A549 (cell line): ENCODE data around the gene CDHR2. TPM values are rescaled to one million over a fixed set of nuclear protein-coding genes. Genes with fewer than 3 reads are reported as not detected.

Experiments used
- ATAC-seq, 2 experiments: fragments of 200-7000 bp in 1 of 2; fragments of >200 bp in 1 of 2; cut with Nextera tagmentation in 1 of 2; cut with Tn5 transposase in 1 of 2; 3 replicates each; pipeline versions ENCODE4 v1.8.0 to v1.9.1; 2018 to 2020; ENCODE audit warnings: mild to moderate bottlenecking in 1 of 2, moderate library complexity in 1 of 2
- CTCF ChIA-PET: fragments of 300-600 bp; sonication (Branson Sonifier 250); formaldehyde crosslinking; extraction: SDS; loops from one replicate; lab custom pipeline; 2021; ENCODE audit warnings: antibody characterized with exemption, inconsistent platforms; lab: Yijun Ruan, JAX
- POLR2A ChIA-PET: fragments of 350-600 bp; formaldehyde crosslinking; extraction: SDS; loops from one replicate; lab custom pipeline; 2021; ENCODE audit warnings: antibody characterized with exemption, inconsistent platforms; lab: Yijun Ruan, JAX
- DNase-seq, 2 experiments: peaks; one replicate each; pipeline versions ENCODE4 v3.0.0 to v3.0.0-alpha.2; 2011 to 2016; ENCODE audit warnings: low read depth in 1 of 2, low spot score in 1 of 2
- FAIRE-seq: peaks from 2 replicates; lab custom pipeline; 2011; peaks lifted over from hg19 to GRCh38; lab: Jason Lieb, UNC
- H3K27ac ChIP-seq, 2 experiments: fragments of >200 bp; sonication (Bioruptor Twin); formaldehyde crosslinking; 3 replicates each; pipeline ENCODE4 v1.5.1; 2016 to 2017
- H3K4me1 ChIP-seq: fragments of >200 bp; sonication (Bioruptor Twin); formaldehyde crosslinking; 3 replicates; pipeline ENCODE4 v1.6.1; 2016
- H3K4me2 ChIP-seq: fragments of >200 bp; sonication (Bioruptor Twin); formaldehyde crosslinking; 3 replicates; pipeline ENCODE4 v1.6.1; 2016
- H3K4me3 ChIP-seq: fragments of >200 bp; sonication (Bioruptor Twin); formaldehyde crosslinking; 3 replicates; pipeline ENCODE4 v1.5.1; 2016
- H3K9me3 ChIP-seq: fragments of >200 bp; sonication (Bioruptor Twin); formaldehyde crosslinking; 3 replicates; pipeline ENCODE4 v1.6.1; 2016
- CBX2 ChIP-seq: fragments of 200-600 bp; sonication (generic); IDR thresholded peaks from 2 replicates; pipeline ENCODE4 v1.6.1; 2016; ENCODE audit warnings: low read depth, mild to moderate bottlenecking, borderline replicate concordance
- CHD2 ChIP-seq: fragments of 150-350 bp; IDR thresholded peaks from 2 replicates; pipeline ENCODE4 v1.6.1; 2014; ENCODE audit warnings: low read length; ENCODE audit not compliant: partially characterized antibody
- CHD4 ChIP-seq: fragments of 200-600 bp; sonication (generic); IDR thresholded peaks from 2 replicates; pipeline ENCODE4 v1.6.1; 2016; ENCODE audit warnings: antibody characterized with exemption, mild to moderate bottlenecking, borderline replicate concordance
- EHF ChIP-seq: fragments of 250-450 bp; sonication (Bioruptor Pico); IDR thresholded peaks from 2 replicates; pipeline ENCODE4 v1.5.0; 2020; ENCODE audit warnings: mild to moderate bottlenecking
- EHMT2 ChIP-seq: fragments of 200-600 bp; sonication (generic); IDR thresholded peaks from 2 replicates; pipeline ENCODE4 v1.6.1; 2016; ENCODE audit warnings: antibody characterized with exemption, low read depth, mild to moderate bottlenecking, moderate library complexity
- EP300 ChIP-seq, 2 experiments: fragments of >200 bp; sonication (Bioruptor Twin); formaldehyde crosslinking; IDR thresholded peaks; 2 replicates in 1 of 2; 3 replicates in 1 of 2; pipeline ENCODE4 v1.6.1; 2016 to 2017
- FOSB ChIP-seq: fragments of 250-450 bp; sonication (Bioruptor Pico); IDR thresholded peaks from 2 replicates; pipeline ENCODE4 v1.5.0; 2020; ENCODE audit warnings: mild to moderate bottlenecking, moderate library complexity
- HOXA7 ChIP-seq: fragments of 250-450 bp; sonication (Bioruptor Pico); IDR thresholded peaks from 2 replicates; pipeline ENCODE4 v1.5.0; 2020; ENCODE audit warnings: mild to moderate bottlenecking, moderate library complexity
- KDM1A ChIP-seq: fragments of 200-600 bp; sonication (generic); IDR thresholded peaks from 2 replicates; pipeline ENCODE4 v1.6.1; 2016; ENCODE audit warnings: low read depth, mild to moderate bottlenecking
- NFE2L2 ChIP-seq: fragments of 150-350 bp; conservative IDR thresholded peaks from 2 replicates; pipeline ENCODE4 v1.6.1; 2014; ENCODE audit warnings: low read length
- NPAS2 ChIP-seq: fragments of 250-450 bp; sonication (Bioruptor Pico); IDR thresholded peaks from 2 replicates; pipeline ENCODE4 v1.8.0; 2022; ENCODE audit warnings: mild to moderate bottlenecking, moderate library complexity, borderline replicate concordance
- POLR2AphosphoS2 ChIP-seq: conservative IDR thresholded peaks from 2 replicates; pipeline ENCODE4 v1.6.1; 2012; ENCODE audit warnings: low read length, improper control_type of control experiment, inconsistent platforms
- RAD21 ChIP-seq, 2 experiments: fragments of >200 bp in 1 of 2; sonication (Bioruptor Twin) in 1 of 2; formaldehyde crosslinking in 1 of 2; IDR thresholded peaks in 1 of 2; conservative IDR thresholded peaks in 1 of 2; 2 replicates in 1 of 2; 3 replicates in 1 of 2; pipeline ENCODE4 v1.6.1; 2012 to 2018; ENCODE audit warnings: inconsistent platforms in 1 of 2
- RCOR1 ChIP-seq: fragments of 150-350 bp; IDR thresholded peaks from 2 replicates; pipeline ENCODE4 v1.6.1; 2014; ENCODE audit warnings: antibody characterized with exemption, low read length, low read depth
- SMC3 ChIP-seq: fragments of >200 bp; sonication (Bioruptor Twin); formaldehyde crosslinking; IDR thresholded peaks from 3 replicates; pipeline ENCODE4 v1.6.1; 2018; ENCODE audit warnings: inconsistent platforms
- ZNF302 ChIP-seq: fragments of 250-450 bp; sonication (Bioruptor Pico); IDR thresholded peaks from 2 replicates; pipeline ENCODE4 v1.9.0; 2021; ENCODE audit warnings: inconsistent platforms, mild to moderate bottlenecking, moderate library complexity
- ZSCAN20 ChIP-seq: fragments of 250-450 bp; sonication (Bioruptor Pico); IDR thresholded peaks from 2 replicates; pipeline ENCODE4 v1.8.0; 2022; ENCODE audit warnings: mild to moderate bottlenecking, moderate library complexity
- WGBS: methylation state at CpG from one replicate; pipeline ENCODE4 v1.1.6; 2017; ENCODE audit errors: missing lambda C conversion rate; 5-methylcytosine and 5-hydroxymethylcytosine counted together
- polyA plus RNA-seq, 4 experiments: library from polyadenylated mRNA; depleted of rRNA in 3 of 4; stranded (reverse); fragments of >200 nt; fragmentation: RNase III in 1 of 4; extraction: RNeasy Plus Mini Kit Qiagen cat#74134 plus additional on column Dnase treatment in 1 of 4; gene quantifications; 2 replicates in 3 of 4; 3 replicates in 1 of 4; pipeline ENCODE4 v1.2.3, GENCODE V29; 2011 to 2017
- TF ChIP-seq, protein P1 (sequence below): fragments of 200-600 bp; sonication (generic); IDR thresholded peaks from 2 replicates; pipeline ENCODE4 v1.6.1; 2016; ENCODE audit warnings: antibody characterized with exemption, mild to moderate bottlenecking, moderate library complexity
- TF ChIP-seq, protein P2 (sequence below): fragments of 450-650 bp; IDR thresholded peaks from 2 replicates; pipeline ENCODE4 v1.6.1; 2014; ENCODE audit warnings: antibody characterized with exemption
- TF ChIP-seq, protein P3 (sequence below): fragments of 150-350 bp; IDR thresholded peaks from 2 replicates; pipeline ENCODE4 v1.6.1; 2014; ENCODE audit warnings: low read depth, mild to moderate bottlenecking, low read length

CDHR2 gene
- polyA plus RNA-seq, 2 of the 4 experiments (the other 2 are of a cell fraction) = 0.09 TPM; not detected in 1

DNA sequence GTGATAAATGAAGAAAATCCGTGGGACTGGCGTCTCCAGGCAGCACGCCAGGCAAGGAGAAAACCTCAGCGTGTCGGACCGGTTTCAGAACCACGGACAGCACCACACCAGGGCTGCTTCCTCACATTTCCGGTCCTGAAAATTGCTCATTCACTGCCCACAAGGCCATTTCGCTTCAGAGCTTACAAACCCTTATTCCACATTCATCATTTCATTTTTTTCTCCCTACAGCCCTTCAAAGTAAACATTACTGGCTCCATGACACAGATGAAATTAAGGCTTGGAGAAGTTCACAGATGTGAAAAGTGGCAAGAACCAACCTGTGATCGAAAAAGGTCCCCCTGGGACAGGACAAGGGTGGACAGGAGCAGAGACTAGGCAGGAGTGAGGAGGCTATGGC lies 62.3 kb downstream of the CDHR2 start:
- Histone ChIP-seq H3K9me3 (no peaks in the 10 kb centered on the region), H3K4me2 (no peak overlapping the region), H3K27ac (no peak overlapping the region), H3K4me1 (peaks cover 30% of the 10 kb centered on the region), H3K4me3 (no peak overlapping the region)
- TF ChIP-seq, protein P1, sequence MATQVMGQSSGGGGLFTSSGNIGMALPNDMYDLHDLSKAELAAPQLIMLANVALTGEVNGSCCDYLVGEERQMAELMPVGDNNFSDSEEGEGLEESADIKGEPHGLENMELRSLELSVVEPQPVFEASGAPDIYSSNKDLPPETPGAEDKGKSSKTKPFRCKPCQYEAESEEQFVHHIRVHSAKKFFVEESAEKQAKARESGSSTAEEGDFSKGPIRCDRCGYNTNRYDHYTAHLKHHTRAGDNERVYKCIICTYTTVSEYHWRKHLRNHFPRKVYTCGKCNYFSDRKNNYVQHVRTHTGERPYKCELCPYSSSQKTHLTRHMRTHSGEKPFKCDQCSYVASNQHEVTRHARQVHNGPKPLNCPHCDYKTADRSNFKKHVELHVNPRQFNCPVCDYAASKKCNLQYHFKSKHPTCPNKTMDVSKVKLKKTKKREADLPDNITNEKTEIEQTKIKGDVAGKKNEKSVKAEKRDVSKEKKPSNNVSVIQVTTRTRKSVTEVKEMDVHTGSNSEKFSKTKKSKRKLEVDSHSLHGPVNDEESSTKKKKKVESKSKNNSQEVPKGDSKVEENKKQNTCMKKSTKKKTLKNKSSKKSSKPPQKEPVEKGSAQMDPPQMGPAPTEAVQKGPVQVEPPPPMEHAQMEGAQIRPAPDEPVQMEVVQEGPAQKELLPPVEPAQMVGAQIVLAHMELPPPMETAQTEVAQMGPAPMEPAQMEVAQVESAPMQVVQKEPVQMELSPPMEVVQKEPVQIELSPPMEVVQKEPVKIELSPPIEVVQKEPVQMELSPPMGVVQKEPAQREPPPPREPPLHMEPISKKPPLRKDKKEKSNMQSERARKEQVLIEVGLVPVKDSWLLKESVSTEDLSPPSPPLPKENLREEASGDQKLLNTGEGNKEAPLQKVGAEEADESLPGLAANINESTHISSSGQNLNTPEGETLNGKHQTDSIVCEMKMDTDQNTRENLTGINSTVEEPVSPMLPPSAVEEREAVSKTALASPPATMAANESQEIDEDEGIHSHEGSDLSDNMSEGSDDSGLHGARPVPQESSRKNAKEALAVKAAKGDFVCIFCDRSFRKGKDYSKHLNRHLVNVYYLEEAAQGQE = peak; percentile 90
- TF ChIP-seq RCOR1 (no peak), EHMT2 (peak; percentile 68; the same call in 1 of the 2 replicates)
- POLR2A ChIA-PET = interaction anchor here (0.7 kb wide), 1 partner anchor 68 kb away, joined by 4 read pairs; no protein-coding TSS in a partner anchor
- CTCF ChIA-PET = interaction anchor here (1.0 kb wide), 1 partner anchor 20 kb away, joined by 5 read pairs; no protein-coding TSS in a partner anchor
- WGBS = 40% methylated on average over 10 of the region's 10 CpGs
- DNase-seq (peak in 1 of 2 experiments; percentile 60), FAIRE-seq (no peak), ATAC-seq (no peak)

DNA sequence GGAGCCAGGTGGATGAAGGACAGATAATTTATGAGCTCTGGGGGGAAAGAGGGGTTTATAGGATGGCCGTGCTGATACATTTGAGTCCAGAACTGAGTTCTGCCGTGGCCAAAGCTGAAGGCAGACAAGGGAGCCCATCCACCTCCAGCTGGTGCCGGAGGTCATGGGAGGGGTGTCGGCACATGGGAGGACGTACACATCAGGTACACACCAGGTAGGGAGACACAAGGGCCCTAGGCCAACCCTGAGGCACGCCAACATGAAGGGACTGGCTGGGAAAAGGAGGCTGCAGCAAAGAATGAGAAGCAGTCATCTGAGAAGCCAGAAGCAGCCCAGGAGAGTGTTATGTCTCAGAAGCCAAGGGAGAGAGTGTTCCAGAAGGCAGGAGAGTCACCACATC lies 62.9 kb downstream of the CDHR2 start:
- 58% methylated on average over 6 of the region's 6 CpGs for WGBS
- H3K9me3 ChIP-seq = no peaks in the 10 kb centered on the region
- CTCF ChIA-PET = interaction anchor here (0.6 to 1.0 kb wide), 2 partner anchors 19 to 20 kb away, joined by 3 to 5 read pairs; partner anchors contain the start of genes EIF4E1B and SNCB

DNA sequence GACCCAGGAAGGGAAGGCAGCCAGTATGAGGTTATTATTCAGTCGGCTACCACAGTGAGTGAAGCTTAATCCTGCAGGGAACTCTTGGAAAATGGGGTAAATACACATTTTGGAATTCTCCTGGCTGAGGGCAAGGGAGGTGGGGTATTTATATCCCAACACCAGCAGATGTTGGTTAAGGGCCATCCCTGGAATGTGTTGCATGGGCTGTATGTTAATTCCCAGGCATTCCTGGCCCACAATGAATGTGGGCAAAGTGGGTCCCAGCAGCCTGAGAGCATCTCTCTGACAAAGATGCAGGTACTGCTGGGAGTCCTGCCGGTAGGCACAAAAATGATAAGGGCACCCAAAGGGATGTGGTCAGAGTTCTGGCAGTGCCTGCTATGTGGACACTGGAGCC lies 63.7 kb downstream of the CDHR2 start:
- Histone ChIP-seq H3K27ac (no peak overlapping the region), H3K4me2 (no peak overlapping the region), H3K4me1 (peaks cover 30% of the 10 kb centered on the region), H3K4me3 (no peak overlapping the region), H3K9me3 (no peaks in the 10 kb centered on the region)
- no peak for FAIRE-seq
- no peak for TF ChIP-seq RAD21 (conservative IDR thresholded peaks at IDR 0.05 in 1 of 2, IDR thresholded peaks at IDR 0.05 in 1 of 2)
- ATAC-seq = no peak
- 49% methylated on average over 2 of the region's 2 CpGs for WGBS
- no peak for DNase-seq
- ChIA-PET POLR2A (no interaction called here), CTCF (interaction anchor here (0.8 to 1.2 kb wide), 2 partner anchors 43 to 69 kb away, joined by 3 read pairs; no protein-coding TSS in a partner anchor)

More for the DNA sequence above, 62.9 kb downstream of the CDHR2 start:
- POLR2A ChIA-PET = interaction anchor here (0.7 kb wide), 1 partner anchor 68 kb away, joined by 4 read pairs; no protein-coding TSS in a partner anchor
- FAIRE-seq = no peak
- H3K4me2 ChIP-seq = no peak overlapping the region
- H3K27ac ChIP-seq = no peak overlapping the region
- peaks cover 30% of the 10 kb centered on the region for H3K4me1 ChIP-seq
- no peak for DNase-seq
- TF ChIP-seq FOSB (CRISPR knock-in tag) = no peak
- TF ChIP-seq EHF = no peak
- TF ChIP-seq ZNF302 (CRISPR knock-in tag) = no peak
- TF ChIP-seq CHD2 = no peak
- TF ChIP-seq, protein P2, sequence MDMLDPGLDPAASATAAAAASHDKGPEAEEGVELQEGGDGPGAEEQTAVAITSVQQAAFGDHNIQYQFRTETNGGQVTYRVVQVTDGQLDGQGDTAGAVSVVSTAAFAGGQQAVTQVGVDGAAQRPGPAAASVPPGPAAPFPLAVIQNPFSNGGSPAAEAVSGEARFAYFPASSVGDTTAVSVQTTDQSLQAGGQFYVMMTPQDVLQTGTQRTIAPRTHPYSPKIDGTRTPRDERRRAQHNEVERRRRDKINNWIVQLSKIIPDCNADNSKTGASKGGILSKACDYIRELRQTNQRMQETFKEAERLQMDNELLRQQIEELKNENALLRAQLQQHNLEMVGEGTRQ = no peak
- TF ChIP-seq, protein P3, sequence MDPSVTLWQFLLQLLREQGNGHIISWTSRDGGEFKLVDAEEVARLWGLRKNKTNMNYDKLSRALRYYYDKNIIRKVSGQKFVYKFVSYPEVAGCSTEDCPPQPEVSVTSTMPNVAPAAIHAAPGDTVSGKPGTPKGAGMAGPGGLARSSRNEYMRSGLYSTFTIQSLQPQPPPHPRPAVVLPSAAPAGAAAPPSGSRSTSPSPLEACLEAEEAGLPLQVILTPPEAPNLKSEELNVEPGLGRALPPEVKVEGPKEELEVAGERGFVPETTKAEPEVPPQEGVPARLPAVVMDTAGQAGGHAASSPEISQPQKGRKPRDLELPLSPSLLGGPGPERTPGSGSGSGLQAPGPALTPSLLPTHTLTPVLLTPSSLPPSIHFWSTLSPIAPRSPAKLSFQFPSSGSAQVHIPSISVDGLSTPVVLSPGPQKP = no peak
- TF ChIP-seq ZSCAN20 (CRISPR knock-in tag) = no peak
- TF ChIP-seq SMC3 = no peak
- TF ChIP-seq RCOR1 = no peak
- no peak for TF ChIP-seq EP300 (IDR thresholded peaks at IDR 0.05)
- TF ChIP-seq HOXA7 (CRISPR knock-in tag) = no peak
- no peak for TF ChIP-seq CBX2
- no peak for TF ChIP-seq KDM1A
- no peak for TF ChIP-seq POLR2AphosphoS2
- TF ChIP-seq CHD4 = no peak
- no peak for TF ChIP-seq NFE2L2
- no peak for TF ChIP-seq NPAS2
- ATAC-seq = no peak
- H3K4me3 ChIP-seq = no peak overlapping the region
